Smooth muscle cell (in vitro differentiated cells): ENCODE results near the gene GPHN. TPM values are rescaled to one million over a fixed set of nuclear protein-coding genes. Genes with fewer than 3 reads are reported as not detected.

ENCODE experiments used
- DNase-seq: peaks from one replicate; lab custom pipeline; 2025; ENCODE audit not compliant: unreplicated experiment; lab: John Stamatoyannopoulos, UW
- H2AFZ ChIP-seq: fragments of 200-600 bp; sonication (generic); 2 replicates; pipeline ENCODE4 v1.6.0; 2016; ENCODE audit warnings: antibody characterized with exemption, low read depth, mild to moderate bottlenecking
- H3F3A ChIP-seq: fragments of 200-600 bp; sonication (generic); 2 replicates; pipeline ENCODE4 v1.6.0; 2017; ENCODE audit warnings: antibody characterized with exemption, low read depth
- H3K27ac ChIP-seq: fragments of 200-600 bp; sonication (generic); 2 replicates; pipeline ENCODE4 v1.5.1; 2016; ENCODE audit warnings: low read depth, mild to moderate bottlenecking
- H3K27me3 ChIP-seq: fragments of 200-600 bp; sonication (generic); 2 replicates; pipeline ENCODE4 v1.6.1; 2016; ENCODE audit warnings: low read depth, mild to moderate bottlenecking
- H3K36me3 ChIP-seq: fragments of 200-600 bp; sonication (generic); 2 replicates; pipeline ENCODE4 v1.5.1; 2016; ENCODE audit warnings: low read depth
- H3K4me1 ChIP-seq: fragments of 200-600 bp; sonication (generic); 2 replicates; pipeline ENCODE4 v1.5.1; 2016; ENCODE audit warnings: low read depth
- H3K4me2 ChIP-seq: fragments of 200-600 bp; sonication (generic); 2 replicates; pipeline ENCODE4 v1.6.0; 2016; ENCODE audit warnings: mild to moderate bottlenecking
- H3K4me3 ChIP-seq: fragments of 200-600 bp; sonication (generic); 2 replicates; pipeline ENCODE4 v1.5.1; 2016; ENCODE audit warnings: mild to moderate bottlenecking
- H3K79me2 ChIP-seq: fragments of 200-600 bp; sonication (generic); 2 replicates; pipeline ENCODE4 v1.6.0; 2016; ENCODE audit warnings: low read depth, mild to moderate bottlenecking
- H3K9ac ChIP-seq: fragments of 200-600 bp; sonication (generic); 2 replicates; pipeline ENCODE4 v1.6.0; 2016; ENCODE audit warnings: low read depth
- H3K9me3 ChIP-seq: fragments of 200-600 bp; sonication (generic); replicated peaks from 2 replicates; pipeline ENCODE4 v1.5.1; 2016; ENCODE audit warnings: low read depth
- H4K20me1 ChIP-seq: fragments of 200-600 bp; sonication (generic); 2 replicates; pipeline ENCODE4 v1.6.0; 2016; ENCODE audit warnings: low read depth
- CTCF ChIP-seq: fragments of 200-600 bp; sonication (generic); IDR thresholded peaks from 2 replicates; pipeline ENCODE4 v1.5.1; 2017; ENCODE audit warnings: borderline replicate concordance, mild to moderate bottlenecking, antibody characterized with exemption; ENCODE audit not compliant: insufficient read depth, poor library complexity, severe bottlenecking
- WGBS: methylation state at CpG from one replicate; pipeline ENCODE4 v1.1.7; 2016; ENCODE audit warnings: low lambda C conversion rate; 5-methylcytosine and 5-hydroxymethylcytosine counted together
- polyA plus RNA-seq: library from polyadenylated mRNA; unstranded; fragments of >200 nt; fragmentation: Nextera tagmentation; extraction: Ambion mirVana; gene quantifications from 2 replicates; pipeline ENCODE4 v1.2.1, GENCODE V29; 2016
- total RNA-seq: library from RNA; depleted of rRNA; stranded (reverse); fragments of >200 nt; gene quantifications from 2 replicates; pipeline ENCODE4 v1.2.3, GENCODE V29; 2014

The GPHN gene
- total and polyA plus RNA-seq, 2 experiments from 2014 or later, result 8.6 to 18.9 TPM

DNA sequence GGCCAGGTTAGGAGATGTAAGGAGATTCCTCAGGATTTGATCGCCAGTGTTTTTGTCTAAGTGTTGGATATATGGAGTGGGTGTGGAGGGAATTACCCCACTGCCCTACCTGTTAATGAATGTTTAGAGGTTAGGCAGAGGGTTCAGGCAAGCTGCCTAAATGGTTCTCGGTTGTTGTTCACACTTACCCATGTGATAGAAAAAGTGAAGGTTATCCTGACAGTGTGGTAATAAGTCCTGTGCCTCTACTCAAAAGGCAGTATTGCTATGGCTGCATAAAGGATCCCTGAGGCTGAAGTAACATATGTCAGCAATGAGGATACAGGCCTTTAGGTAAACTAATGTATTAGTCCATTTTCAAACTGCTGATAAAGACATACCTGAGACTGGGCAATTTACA lies 112.0 kb downstream of the GPHN start:
- no peak overlapping the region for H3K9ac ChIP-seq
- no peak overlapping the region for H2AFZ ChIP-seq
- H3K27me3 ChIP-seq, result no peaks in the 10 kb centered on the region
- H3K36me3 ChIP-seq, result no peaks in the 10 kb centered on the region
- no peaks in the 10 kb centered on the region for H3K4me1 ChIP-seq
- H3K9me3 ChIP-seq, result no peaks in the 10 kb centered on the region
- H3F3A ChIP-seq, result no peaks in the 10 kb centered on the region
- no peak for DNase-seq
- H3K4me2 ChIP-seq, result no peak overlapping the region
- peaks cover 3% of the 10 kb centered on the region for H4K20me1 ChIP-seq
- no peak for TF ChIP-seq CTCF
- peaks cover 7% of the 10 kb centered on the region for H3K79me2 ChIP-seq
- H3K27ac ChIP-seq, result no peak overlapping the region
- no peak overlapping the region for H3K4me3 ChIP-seq
- 96% methylated on average over 2 of the region's 2 CpGs for WGBS

DNA sequence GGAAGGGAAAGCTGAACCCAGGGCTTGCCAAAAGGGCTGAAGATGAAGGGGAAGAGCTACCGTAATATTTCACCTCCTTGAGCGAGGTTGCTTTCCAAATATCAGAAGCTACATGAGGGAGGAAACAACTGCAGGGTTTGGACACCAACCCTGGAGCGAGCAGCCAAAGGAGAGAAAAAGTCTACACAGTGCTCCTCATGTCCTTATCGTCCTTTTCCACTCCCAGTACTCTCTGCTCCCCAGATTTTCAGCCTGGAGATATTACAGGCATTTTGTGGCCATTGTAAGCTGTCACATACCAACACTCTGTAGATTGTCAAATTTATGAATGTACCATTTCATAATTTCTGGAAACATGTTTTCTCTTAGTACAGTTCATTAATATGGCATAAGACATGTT lies 115.9 kb downstream of the GPHN start:
- no peaks in the 10 kb centered on the region for H3K9me3 ChIP-seq
- peaks cover 3% of the 10 kb centered on the region for H4K20me1 ChIP-seq
- no peaks in the 10 kb centered on the region for H3F3A ChIP-seq
- no peak overlapping the region for H3K4me2 ChIP-seq
- H3K27me3 ChIP-seq, result no peaks in the 10 kb centered on the region
- TF ChIP-seq CTCF, result no peak
- no peaks in the 10 kb centered on the region for H3K79me2 ChIP-seq
- DNase-seq, result no peak
- no peak overlapping the region for H3K4me3 ChIP-seq
- H3K9ac ChIP-seq, result no peak overlapping the region
- 85% methylated on average over 4 of the region's 4 CpGs for WGBS
- H2AFZ ChIP-seq, result no peak overlapping the region
- no peaks in the 10 kb centered on the region for H3K4me1 ChIP-seq
- no peak overlapping the region for H3K27ac ChIP-seq
- no peaks in the 10 kb centered on the region for H3K36me3 ChIP-seq

GRCh38 chr14:66624336-66624937 lies 116.5 kb downstream of the GPHN start:
- no peak overlapping the region for H3K9ac ChIP-seq
- H3K9me3 ChIP-seq, result no peaks in the 10 kb centered on the region
- DNase-seq, result no peak
- peaks cover 3% of the 10 kb centered on the region for H4K20me1 ChIP-seq
- no peaks in the 10 kb centered on the region for H3K36me3 ChIP-seq
- peak; percentile 57 for TF ChIP-seq CTCF
- no peaks in the 10 kb centered on the region for H3K4me1 ChIP-seq
- H3K4me2 ChIP-seq, result no peak overlapping the region
- no peaks in the 10 kb centered on the region for H3K79me2 ChIP-seq
- H3K27me3 ChIP-seq, result no peaks in the 10 kb centered on the region
- H3K4me3 ChIP-seq, result no peak overlapping the region
- no peak overlapping the region for H2AFZ ChIP-seq
- no peak overlapping the region for H3K27ac ChIP-seq
- no peaks in the 10 kb centered on the region for H3F3A ChIP-seq
- WGBS, result 23% methylated on average over 1 of the region's 1 CpG

- Histone ChIP-seq H3K79me2 (no peaks in the 10 kb centered on the region), H3K36me3 (no peaks in the 10 kb centered on the region), H3F3A (no peaks in the 10 kb centered on the region), H3K9me3 (no peaks in the 10 kb centered on the region), H3K9ac (no peak overlapping the region), H3K4me2 (no peak overlapping the region), H2AFZ (no peak overlapping the region), H4K20me1 (peaks cover 3% of the 10 kb centered on the region), H3K27me3 (no peaks in the 10 kb centered on the region), H3K4me3 (no peak overlapping the region), H3K27ac (no peak overlapping the region), H3K4me1 (no peaks in the 10 kb centered on the region)
- TF ChIP-seq CTCF, result no peak
- no peak for DNase-seq
Observed at GRCh38 chr14:66628636-66629035, 120.7 kb downstream of the GPHN start.
